AG04450 (cell line): ENCODE results near the gene SDHC. TPM values are rescaled to one million over a fixed set of nuclear protein-coding genes. Genes with fewer than 3 reads are reported as not detected.
"Not testable (repeated sequence)": the region's sequence is repeated elsewhere in the genome, so short reads cannot be mapped to it uniquely, and the experiment has no call there.

ENCODE experiments used
- CTCF ChIA-PET: fragments of 300-600, 350-600 bp; formaldehyde crosslinking; extraction: SDS; loops from one replicate; lab custom pipeline; 2022; ENCODE audit warnings: antibody characterized with exemption, inconsistent platforms; lab: Charles Lee
- POLR2A ChIA-PET: fragments of 350-600 bp; formaldehyde crosslinking; extraction: SDS; loops from one replicate; lab custom pipeline; 2021; ENCODE audit warnings: antibody characterized with exemption, inconsistent platforms; lab: Yijun Ruan, JAX
- DNase-seq: peaks from one replicate; pipeline ENCODE4 v3.0.0-alpha.2; 2011; ENCODE audit warnings: low read depth, low spot score
- H3K27ac ChIP-seq: one replicate; pipeline ENCODE4 v1.5.1; 2012; ENCODE audit warnings: low read depth, low read length, control low read depth
- H3K27me3 ChIP-seq: one replicate; pipeline ENCODE4 v1.6.0; 2012; ENCODE audit warnings: low read length; ENCODE audit not compliant: control insufficient read depth, insufficient read depth
- H3K4me3 ChIP-seq: 2 replicates; pipeline ENCODE4 v1.5.1; 2011; ENCODE audit warnings: mild to moderate bottlenecking, low read depth, low read length, control low read depth
- H3K9me3 ChIP-seq: 2 replicates; pipeline ENCODE4 v1.5.1; 2012; ENCODE audit warnings: low read length; ENCODE audit not compliant: control insufficient read depth, insufficient read depth
- CTCF ChIP-seq: IDR thresholded peaks from 2 replicates; pipeline ENCODE4 v1.5.1; 2011; ENCODE audit warnings: low read depth, low read length, control low read depth, inconsistent platforms
- polyA plus RNA-seq: library from polyadenylated mRNA; depleted of rRNA; stranded (reverse); fragments of >200 nt; gene quantifications from 2 replicates; pipeline ENCODE4 v1.2.3, GENCODE V29; 2011

SDHC gene
- polyA plus RNA-seq, 1 experiment: 311 TPM

GRCh38 chr1:161313554-161314200 is 504 bp upstream of the SDHC start:
- CTCF ChIA-PET: interaction anchor here (1.1 to 1.8 kb wide), 6 partner anchors 18 to 122 kb away, joined by 3 to 7 read pairs (median 4); partner anchors contain the start of gene TOMM40L
- POLR2A ChIA-PET: interaction anchor here (0.7 to 1.5 kb wide), 4 partner anchors 88 to 128 kb away, joined by 3 to 12 read pairs (median 4); partner anchors contain the start of genes ADAMTS4 and TOMM40L
- Histone ChIP-seq H3K27me3 (peaks cover 14% of the 10 kb centered on the region), H3K9me3 (no peaks in the 10 kb centered on the region; the same call in 1 of the 2 replicates), H3K27ac (peak overlapping the region; percentile 87), H3K4me3 (peak overlapping the region; percentile 96)
- no peak for DNase-seq
- TF ChIP-seq CTCF: no peak

- DNase-seq, H3K4me3 ChIP-seq, H3K9me3 ChIP-seq, H3K27ac ChIP-seq, POLR2A ChIA-PET, H3K27me3 ChIP-seq: not testable (repeated sequence)
- CTCF ChIA-PET: interaction anchor here (0.6 kb wide), 1 partner anchor 68 kb away, joined by 3 read pairs; no protein-coding TSS in a partner anchor
Observed at GRCh38 chr1:161315841-161316674, 1.9 kb downstream of the SDHC start.

GRCh38 chr1:161324020-161324419 is 9.8 kb downstream of the SDHC start:
- H3K9me3 ChIP-seq: no peaks in the 10 kb centered on the region
- CTCF ChIA-PET: no interaction called here
- POLR2A ChIA-PET: no interaction called here

GRCh38 chr1:161330346-161330745 is 16.2 kb downstream of the SDHC start:
- H3K27ac ChIP-seq: no peak overlapping the region
- ChIA-PET CTCF (no interaction called here), POLR2A (no interaction called here)
- no peak for TF ChIP-seq CTCF
- no peaks in the 10 kb centered on the region for H3K27me3 ChIP-seq
- DNase-seq: no peak
- no peaks in the 10 kb centered on the region for H3K9me3 ChIP-seq
- no peak overlapping the region for H3K4me3 ChIP-seq

More at GRCh38 chr1:161324020-161324419, 9.8 kb downstream of the SDHC start:
- DNase-seq: no peak
- H3K27me3 ChIP-seq: no peaks in the 10 kb centered on the region
- no peak overlapping the region for H3K27ac ChIP-seq
- no peak overlapping the region for H3K4me3 ChIP-seq
- TF ChIP-seq CTCF: no peak

- no peak overlapping the region for H3K4me3 ChIP-seq
- DNase-seq: no peak
- no peak for TF ChIP-seq CTCF
- no peaks in the 10 kb centered on the region for H3K9me3 ChIP-seq
- H3K27me3 ChIP-seq: no peaks in the 10 kb centered on the region
- CTCF ChIA-PET: interaction anchor here (0.6 to 0.7 kb wide), 4 partner anchors 9 to 566 kb away, joined by 3 to 5 read pairs (median 3); no protein-coding TSS in a partner anchor
- H3K27ac ChIP-seq: no peak overlapping the region
- POLR2A ChIA-PET: no interaction called here
Observed at GRCh38 chr1:161333166-161333565, 19.0 kb downstream of the SDHC start.
